Right lobe of liver (tissue), 5 donors: ENCODE results near the gene CABS1. TPM values are rescaled to one million over a fixed set of nuclear protein-coding genes. Genes with fewer than 3 reads are reported as not detected.

Source experiments
- total RNA-seq, 6 experiments: library from RNA; depleted of rRNA in 2 of 6; stranded (reverse); fragments of >200 nt in 2 of 6; fragmentation: NEBNext Ultra II Directional in 3 of 6; extraction: Animal tissue kit (Norgen Biotek cat#: 25700) in 3 of 6; gene quantifications; one replicate each; pipeline versions ENCODE4 v1.1.0 to v1.2.4, GENCODE V29; 2016 to 2023
- donor health status: DM: no; HTN: no; CAD: no.
- donor health status: DM: no; HTN: no; CAD: no.
- donor health status: DM: no; HTN: yes; CAD: no.
- donor health status: DM: no; HTN: yes; CAD: no.

The CABS1 gene
- total RNA-seq, 6 experiments from 2014 or later, result not detected

Other genes with a start within 250 kb of the CABS1 start
- not detected for gene PRR27, start 180.7 kb upstream of the CABS1 start, total RNA-seq
- not detected for gene ODAM, start 139.3 kb upstream of the CABS1 start, total RNA-seq
- not detected for gene FDCSP, start 108.9 kb upstream of the CABS1 start, total RNA-seq
- not detected for gene CSN3, start 92.4 kb upstream of the CABS1 start, total RNA-seq
- not detected for gene SMR3A, start 25.8 kb downstream of the CABS1 start, total RNA-seq
- not detected for gene SMR3B, start 48.1 kb downstream of the CABS1 start, total RNA-seq
- 1 to 10 TPM in 1 of 6 experiments, under 1 TPM in 2, not detected in 3; 0.48 to 1.3 (median 0.53) TPM for gene OPRPN, start 63.0 kb downstream of the CABS1 start, total RNA-seq
- not detected for gene MUC7, start 137.2 kb downstream of the CABS1 start, total RNA-seq
- gene AMTN, start 183.6 kb downstream of the CABS1 start, total RNA-seq, result not detected